GM21723 (cell line): ENCODE data around the gene NDUFA13.

Experiments used
- ATAC-seq: cut with Tn5 transposase; IDR thresholded peaks from one replicate; pipeline ENCODE4 v1.9.1; 2021; ENCODE audit warnings: mild to moderate bottlenecking, moderate library complexity; ENCODE audit not compliant: unreplicated experiment

The NDUFA13 gene

DNA sequence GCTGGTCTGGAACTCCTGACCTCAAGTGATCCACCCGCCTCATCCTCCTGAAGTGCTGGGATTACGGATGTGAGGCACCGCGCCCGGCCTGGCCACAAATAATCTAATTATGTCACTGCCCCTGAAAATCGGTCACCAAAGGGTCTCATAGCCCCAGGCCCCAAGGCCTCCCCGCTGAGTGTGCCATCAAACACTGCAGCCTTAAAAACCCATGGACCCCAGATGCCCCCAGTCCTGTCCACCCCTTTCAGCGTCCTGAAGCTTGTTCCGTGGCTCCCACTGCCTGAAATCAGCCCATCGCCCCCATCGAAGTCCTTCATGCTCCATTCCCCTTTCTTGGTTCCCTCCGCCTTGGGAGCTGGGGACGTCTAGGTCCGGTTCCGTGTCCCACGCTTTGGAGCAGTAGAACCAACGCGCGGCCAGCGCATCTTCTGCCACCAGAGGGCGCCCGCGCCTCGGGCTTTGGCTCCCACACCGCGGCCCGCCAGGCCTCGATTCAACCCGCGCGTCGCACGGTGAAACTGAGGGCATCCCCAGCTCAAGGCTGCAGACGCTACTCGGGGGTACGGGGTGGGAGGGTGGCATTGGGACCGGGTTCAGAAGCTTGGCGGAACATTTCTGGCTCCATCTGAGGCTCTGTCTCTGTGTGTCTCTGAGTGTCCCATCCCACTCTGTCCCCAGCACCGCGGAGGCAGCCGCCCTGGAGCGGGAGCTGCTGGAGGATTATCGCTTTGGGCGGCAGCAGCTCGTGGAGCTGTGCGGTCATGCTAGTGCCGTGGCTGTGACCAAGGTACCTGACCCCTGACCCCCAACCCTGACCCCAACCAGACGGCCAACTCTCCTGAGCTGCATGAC lies 16.2 kb downstream of the NDUFA13 start:
- ATAC-seq: no peak

- no peak for ATAC-seq
These were observed 17.0 kb downstream of the NDUFA13 start for GRCh38 chr19:19532806-19533701.

- ATAC-seq: no peak
These were observed 17.8 kb downstream of the NDUFA13 start for GRCh38 chr19:19533841-19534240.

DNA sequence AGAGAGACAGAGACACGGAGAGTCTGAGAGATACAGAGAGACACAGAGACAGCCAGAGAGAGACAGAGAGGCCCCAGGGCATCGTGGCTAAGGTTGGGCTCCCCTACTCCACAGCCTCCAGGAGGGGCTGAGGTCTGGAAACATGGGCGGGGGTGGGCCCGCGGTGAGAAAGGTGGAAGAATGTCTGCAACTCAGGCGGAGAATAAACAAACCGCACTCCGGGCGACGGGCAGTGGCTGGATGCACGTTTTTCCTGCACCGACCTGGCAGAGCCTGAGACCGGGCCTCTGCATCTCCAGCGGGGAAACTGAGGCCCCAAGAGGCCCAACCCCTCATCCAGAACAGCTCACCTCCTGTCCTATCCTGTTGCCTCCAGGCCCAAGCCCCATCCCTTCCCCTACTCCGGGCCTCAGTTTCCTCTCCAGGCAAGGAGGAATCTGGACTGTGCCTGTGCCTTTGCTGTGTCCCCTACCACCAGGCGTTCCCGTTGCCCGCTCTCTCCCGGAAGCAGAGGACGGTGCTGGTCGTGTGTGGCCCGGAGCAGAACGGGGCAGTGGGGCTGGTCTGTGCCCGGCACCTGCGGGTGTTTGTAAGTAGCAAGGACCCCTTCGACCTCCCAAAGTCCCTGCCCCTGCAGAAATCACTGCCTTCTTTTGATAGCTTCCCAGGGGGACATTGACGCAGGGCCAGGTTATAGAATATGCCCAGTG lies 18.7 kb downstream of the NDUFA13 start:
- ATAC-seq: no peak

DNA sequence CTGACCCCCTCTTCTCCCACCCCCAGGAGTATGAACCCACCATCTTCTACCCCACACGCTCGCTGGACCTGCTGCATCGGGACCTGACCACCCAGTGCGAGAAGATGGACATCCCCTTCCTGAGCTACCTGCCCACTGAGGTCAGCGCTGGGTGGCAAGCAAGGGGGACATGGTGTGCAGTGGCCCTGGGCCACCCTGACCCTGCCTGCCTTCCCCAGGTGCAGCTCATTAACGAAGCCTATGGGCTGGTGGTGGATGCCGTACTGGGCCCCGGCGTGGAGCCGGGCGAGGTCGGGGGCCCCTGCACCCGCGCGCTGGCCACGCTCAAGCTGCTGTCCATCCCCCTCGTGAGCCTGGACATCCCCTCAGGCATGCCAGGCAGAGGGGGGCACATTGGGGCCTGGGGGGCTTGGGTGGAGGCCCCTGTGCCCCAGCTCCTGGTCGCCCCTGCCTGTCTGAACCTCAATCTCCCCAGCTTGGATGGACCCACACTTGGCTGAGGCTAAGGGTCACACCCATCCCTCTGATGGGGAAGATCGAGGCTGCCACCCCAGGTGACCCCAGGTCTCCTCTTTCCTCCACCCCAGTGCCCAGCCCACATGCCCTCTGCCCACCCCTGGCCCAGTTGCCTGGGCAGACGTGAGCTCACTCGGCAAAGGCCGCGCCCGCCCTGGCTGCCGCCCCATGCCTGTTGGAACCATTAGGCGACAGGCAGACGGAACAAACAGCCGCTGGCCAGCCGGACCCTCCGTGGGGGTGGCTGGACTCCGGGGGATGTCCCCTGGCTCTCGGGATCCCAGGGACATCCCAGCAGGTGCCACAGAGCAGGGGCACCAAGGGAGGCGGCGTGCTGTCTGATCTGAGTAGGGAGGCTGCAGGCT lies 19.5 kb downstream of the NDUFA13 start:
- no peak for ATAC-seq

GRCh38 chr19:19537075-19538048 lies 21.3 kb downstream of the NDUFA13 start:
- ATAC-seq: no peak

- ATAC-seq: no peak
These were observed 22.2 kb downstream of the NDUFA13 start, which contains the start of gene CILP2 for GRCh38 chr19:19538061-19538784. Gene CILP2, plus strand, starts transcription at chr19:19538265. Its CDS starts 85 bp downstream, at chr19:19538350.

GRCh38 chr19:19538785-19539166 lies 22.8 kb downstream of the NDUFA13 start:
- ATAC-seq: no peak

GRCh38 chr19:19539698-19540063 lies 23.7 kb downstream of the NDUFA13 start:
- ATAC-seq: no peak

GRCh38 chr19:19540064-19540714 lies 24.2 kb downstream of the NDUFA13 start:
- ATAC-seq: no peak

DNA sequence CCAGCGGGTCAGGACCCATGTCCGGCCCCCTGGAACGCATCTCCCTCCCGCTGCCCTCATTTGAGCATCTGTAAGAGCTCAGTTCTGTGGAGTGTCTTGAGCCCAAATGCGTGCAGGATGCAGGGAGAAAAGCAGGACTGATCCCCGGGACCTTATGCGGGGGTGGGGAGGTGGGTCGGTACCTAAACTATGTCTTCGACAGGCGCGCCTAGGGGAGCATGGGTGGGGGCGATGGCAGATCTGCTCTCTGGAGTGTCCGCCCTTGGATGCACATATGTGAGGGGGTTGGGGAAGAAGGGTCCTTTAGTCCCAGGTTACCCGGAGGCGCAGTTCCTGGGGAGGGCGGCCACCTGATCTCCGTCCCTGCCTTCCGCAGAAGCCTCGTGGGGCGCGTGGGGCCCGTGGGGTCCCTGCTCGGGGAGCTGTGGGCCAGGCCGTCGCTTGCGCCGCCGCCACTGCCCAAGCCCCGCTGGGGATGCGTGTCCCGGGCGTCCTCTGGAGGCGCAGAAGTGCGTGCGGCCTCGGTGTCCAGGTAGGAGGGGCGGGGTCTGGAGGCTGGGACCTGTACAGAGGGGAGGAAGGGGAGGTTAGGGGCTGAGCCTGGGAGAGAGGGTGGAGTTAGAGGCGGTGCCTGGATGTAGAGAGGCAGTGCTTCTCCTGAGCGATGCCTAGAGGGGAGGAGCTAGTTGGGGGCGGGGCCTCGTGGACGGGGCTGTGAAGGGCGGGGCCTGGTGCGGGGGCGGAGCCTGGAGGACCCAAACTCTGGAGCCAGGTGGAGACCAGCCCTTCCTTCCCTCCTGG lies 24.9 kb downstream of the NDUFA13 start:
- ATAC-seq: no peak

DNA sequence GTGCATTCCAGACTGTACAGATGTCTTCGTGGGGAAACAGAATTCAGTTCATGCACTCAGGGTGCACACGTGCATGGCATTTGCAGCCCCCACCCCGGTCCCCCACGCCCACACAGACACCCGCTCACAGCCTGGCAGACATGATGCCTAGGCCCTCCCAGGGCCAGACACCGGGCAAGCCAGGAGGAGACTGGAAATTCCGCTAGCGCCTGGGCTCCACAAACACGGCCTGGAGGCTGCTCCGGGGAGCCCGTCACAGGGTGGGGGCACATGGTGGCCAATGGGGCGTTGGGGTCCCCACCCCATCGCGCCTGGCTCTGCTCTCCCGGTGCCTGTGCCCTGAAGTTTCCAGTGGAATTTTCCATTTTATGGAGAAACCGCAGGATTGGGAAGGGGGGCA lies 25.6 kb downstream of the NDUFA13 start:
- no peak for ATAC-seq

DNA sequence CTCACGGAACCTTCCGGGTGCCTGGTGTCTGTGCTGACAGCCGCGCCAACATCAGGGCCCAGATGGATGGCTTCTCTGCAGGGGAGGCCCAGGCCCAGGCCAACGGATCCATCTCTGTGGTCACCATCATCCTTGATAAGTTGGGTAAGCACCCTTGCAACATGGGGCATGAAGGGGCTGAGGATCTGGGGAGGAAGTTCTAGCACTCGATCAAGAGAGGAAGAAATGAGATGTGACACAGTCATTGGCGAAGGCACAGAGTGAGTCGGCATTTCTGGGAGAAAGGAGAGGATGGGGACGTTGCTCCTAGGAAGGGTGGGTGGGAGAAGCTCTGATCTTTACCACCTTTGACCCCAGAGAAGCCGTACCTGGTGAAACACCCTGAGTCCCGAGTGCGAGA lies 26.5 kb downstream of the NDUFA13 start:
- no peak for ATAC-seq

GRCh38 chr19:19543101-19543500 lies 27.1 kb downstream of the NDUFA13 start:
- ATAC-seq: no peak

DNA sequence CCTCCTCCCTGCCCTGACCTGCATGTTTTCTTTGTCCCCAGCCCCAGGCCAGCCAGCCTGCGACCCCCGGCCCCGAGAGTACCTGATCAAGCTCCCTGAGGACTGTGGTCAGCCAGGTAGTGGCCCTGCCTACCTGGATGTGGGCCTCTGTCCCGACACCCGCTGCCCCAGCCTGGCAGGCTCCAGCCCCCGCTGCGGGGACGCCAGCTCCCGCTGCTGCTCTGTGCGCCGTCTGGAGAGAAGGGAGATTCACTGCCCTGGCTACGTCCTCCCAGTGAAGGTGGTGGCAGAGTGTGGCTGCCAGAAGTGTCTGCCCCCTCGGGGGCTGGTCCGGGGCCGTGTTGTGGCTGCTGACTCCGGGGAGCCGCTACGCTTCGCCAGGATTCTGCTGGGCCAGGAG lies 27.6 kb downstream of the NDUFA13 start:
- ATAC-seq: no peak

- no peak for ATAC-seq
These were observed 28.4 kb downstream of the NDUFA13 start for GRCh38 chr19:19544257-19544953.
